Measurements from ENCODE around the gene CDH18.

The CDH18 gene

GRCh38 chr5:19713740-19714139 lies 274.3 kb downstream of the CDH18 start:
- no peak for DNase-seq

GRCh38 chr5:19709403-19709802 lies 278.6 kb downstream of the CDH18 start:
- no peak for DNase-seq

- DNase-seq, result no peak
Measured at GRCh38 chr5:19706776-19707175, 281.2 kb downstream of the CDH18 start.

GRCh38 chr5:19701731-19702130 lies 286.3 kb downstream of the CDH18 start:
- no peak for DNase-seq

GRCh38 chr5:19694949-19695611 lies 292.9 kb downstream of the CDH18 start:
- DNase-seq, result no peak

GRCh38 chr5:19690978-19691377 lies 297.0 kb downstream of the CDH18 start:
- no peak for DNase-seq

GRCh38 chr5:19685473-19685872 lies 302.5 kb downstream of the CDH18 start:
- no peak for DNase-seq

- no peak for DNase-seq
Measured at GRCh38 chr5:19676895-19677294, 311.1 kb downstream of the CDH18 start.

GRCh38 chr5:19660679-19661078 lies 327.3 kb downstream of the CDH18 start:
- DNase-seq, result no peak

- no peak for DNase-seq
Measured at GRCh38 chr5:19655627-19656026, 332.4 kb downstream of the CDH18 start.

- DNase-seq, result no peak
Measured at GRCh38 chr5:19638461-19638860, 349.5 kb downstream of the CDH18 start.

- no peak for DNase-seq
Measured at GRCh38 chr5:19630876-19631275, 357.1 kb downstream of the CDH18 start.

- DNase-seq, result no peak
Measured at GRCh38 chr5:19626211-19626610, 361.8 kb downstream of the CDH18 start.

- DNase-seq, result no peak
Measured at GRCh38 chr5:19625562-19625961, 362.4 kb downstream of the CDH18 start.

- DNase-seq, result no peak
Measured at GRCh38 chr5:19619571-19619970, 368.4 kb downstream of the CDH18 start.

GRCh38 chr5:19616701-19617215 lies 371.2 kb downstream of the CDH18 start:
- DNase-seq, result no peak

- DNase-seq, result no peak
Measured at GRCh38 chr5:19615661-19616060, 372.3 kb downstream of the CDH18 start.

GRCh38 chr5:19615071-19615470 lies 372.9 kb downstream of the CDH18 start:
- no peak for DNase-seq

GRCh38 chr5:19608444-19609002 lies 379.5 kb downstream of the CDH18 start:
- DNase-seq, result no peak

GRCh38 chr5:19605846-19606407 lies 382.1 kb downstream of the CDH18 start:
- DNase-seq, result no peak

GRCh38 chr5:19584131-19584530 lies 403.9 kb downstream of the CDH18 start:
- DNase-seq, result no peak

GRCh38 chr5:19577882-19578281 lies 410.1 kb downstream of the CDH18 start:
- DNase-seq, result no peak

GRCh38 chr5:19568004-19568403 lies 420.0 kb downstream of the CDH18 start:
- no peak for DNase-seq

- DNase-seq, result no peak
Measured at GRCh38 chr5:19565466-19565865, 422.5 kb downstream of the CDH18 start.

- DNase-seq, result no peak
Measured at GRCh38 chr5:19564036-19564435, 424.0 kb downstream of the CDH18 start.
